Tibial nerve (tissue), 3 donors: ENCODE data around the gene TMEM245.

Source experiments
- CTCF ChIP-seq, 5 experiments: fragments of 200-600 bp in 3 of 5; fragments of 450-650 bp in 2 of 5; sonication (generic) in 3 of 5; IDR thresholded peaks; one replicate each; pipeline ENCODE4 v1.5.1; 2016 to 2019; ENCODE audit warnings: antibody characterized with exemption in 5 of 5, mild to moderate bottlenecking in 3 of 5, moderate library complexity in 2 of 5
- POLR2A ChIP-seq, 2 donors: fragments of 450-650 bp; IDR thresholded peaks; one replicate each; pipeline ENCODE4 v1.6.1; 2017; ENCODE audit warnings: antibody characterized with exemption in 2 of 2, mild to moderate bottlenecking in 2 of 2, moderate library complexity in 2 of 2

- TF ChIP-seq CTCF (IDR thresholded peaks at IDR 0.05) (no peak), POLR2A (IDR thresholded peaks at IDR 0.05) (no peak)
These were observed 108.5 kb downstream of the TMEM245 start for GRCh38 chr9:109011231-109011671.
